ENCODE results near the gene GPS1.

DNA sequence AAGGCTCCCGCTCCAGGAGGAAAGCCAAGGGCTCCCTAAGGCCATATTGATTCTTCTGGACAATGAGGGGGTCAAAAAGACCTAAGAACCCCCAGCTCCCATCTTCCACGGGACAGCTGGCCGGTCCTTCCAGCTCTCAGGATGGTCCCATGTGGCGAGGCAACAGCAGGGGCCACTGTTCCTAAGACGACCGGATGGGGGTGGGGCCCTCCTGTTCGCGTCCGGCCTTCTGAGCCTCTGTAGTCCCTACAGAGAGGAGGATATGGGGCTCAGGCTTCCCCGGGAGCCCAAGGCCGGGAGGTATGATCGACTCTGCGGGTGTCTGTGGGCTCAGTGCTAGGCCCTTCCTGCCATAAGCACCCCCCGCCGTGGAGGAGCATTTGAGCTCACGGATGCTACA, 8.2 kb upstream of the GPS1 start:
- TF ChIP-seq, protein P1, sequence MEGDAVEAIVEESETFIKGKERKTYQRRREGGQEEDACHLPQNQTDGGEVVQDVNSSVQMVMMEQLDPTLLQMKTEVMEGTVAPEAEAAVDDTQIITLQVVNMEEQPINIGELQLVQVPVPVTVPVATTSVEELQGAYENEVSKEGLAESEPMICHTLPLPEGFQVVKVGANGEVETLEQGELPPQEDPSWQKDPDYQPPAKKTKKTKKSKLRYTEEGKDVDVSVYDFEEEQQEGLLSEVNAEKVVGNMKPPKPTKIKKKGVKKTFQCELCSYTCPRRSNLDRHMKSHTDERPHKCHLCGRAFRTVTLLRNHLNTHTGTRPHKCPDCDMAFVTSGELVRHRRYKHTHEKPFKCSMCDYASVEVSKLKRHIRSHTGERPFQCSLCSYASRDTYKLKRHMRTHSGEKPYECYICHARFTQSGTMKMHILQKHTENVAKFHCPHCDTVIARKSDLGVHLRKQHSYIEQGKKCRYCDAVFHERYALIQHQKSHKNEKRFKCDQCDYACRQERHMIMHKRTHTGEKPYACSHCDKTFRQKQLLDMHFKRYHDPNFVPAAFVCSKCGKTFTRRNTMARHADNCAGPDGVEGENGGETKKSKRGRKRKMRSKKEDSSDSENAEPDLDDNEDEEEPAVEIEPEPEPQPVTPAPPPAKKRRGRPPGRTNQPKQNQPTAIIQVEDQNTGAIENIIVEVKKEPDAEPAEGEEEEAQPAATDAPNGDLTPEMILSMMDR (IDR thresholded peaks at IDR 0.05; ENCODE audit: low read depth, low read length, poor library complexity, severe bottlenecking), result no peak
- TF ChIP-seq EZH2phosphoT487 (IDR thresholded peaks at IDR 0.05; ENCODE audit: borderline replicate concordance, low read length), result no peak

Data from DOHH2 (cell line).